Hepatocyte (in vitro differentiated cells): ENCODE data around the gene LTO1. TPM values are rescaled to one million over a fixed set of nuclear protein-coding genes. Genes with fewer than 3 reads are reported as not detected.

ENCODE experiments used
- DNase-seq: peaks from one replicate; pipeline ENCODE4 v3.0.0-alpha.2; 2016; ENCODE audit warnings: low spot score
- H2AFZ ChIP-seq: fragments of 200-600 bp; sonication (generic); 2 replicates; pipeline ENCODE4 v1.6.0; 2016; ENCODE audit warnings: antibody characterized with exemption, mild to moderate bottlenecking
- H3K27ac ChIP-seq: fragments of 200-600 bp; sonication (generic); 2 replicates; pipeline ENCODE4 v1.5.1; 2016; ENCODE audit warnings: mild to moderate bottlenecking
- H3K27me3 ChIP-seq: fragments of 200-600 bp; sonication (generic); 2 replicates; pipeline ENCODE4 v1.6.1; 2016
- H3K36me3 ChIP-seq: fragments of 200-600 bp; sonication (generic); replicated peaks from 2 replicates; pipeline ENCODE4 v1.5.1; 2016; ENCODE audit warnings: low read depth; ENCODE audit not compliant: insufficient read depth
- H3K4me1 ChIP-seq: fragments of 200-600 bp; sonication (generic); 2 replicates; pipeline ENCODE4 v1.5.1; 2016; ENCODE audit warnings: mild to moderate bottlenecking, moderate library complexity; ENCODE audit not compliant: insufficient read depth
- H3K4me2 ChIP-seq: fragments of 200-600 bp; sonication (generic); 2 replicates; pipeline ENCODE4 v1.6.0; 2016
- H3K4me3 ChIP-seq: fragments of 200-600 bp; sonication (generic); 2 replicates; pipeline ENCODE4 v1.5.1; 2016; ENCODE audit warnings: mild to moderate bottlenecking
- H3K79me2 ChIP-seq: fragments of 200-600 bp; sonication (generic); 2 replicates; pipeline ENCODE4 v1.6.0; 2017; ENCODE audit warnings: mild to moderate bottlenecking
- H3K9me2 ChIP-seq: fragments of 200-600 bp; sonication (generic); replicated peaks from 2 replicates; pipeline ENCODE4 v1.6.0; 2017; ENCODE audit warnings: mild to moderate bottlenecking; ENCODE audit not compliant: insufficient read depth
- H3K9me3 ChIP-seq: fragments of 200-600 bp; sonication (generic); 2 replicates; pipeline ENCODE4 v1.5.1; 2016; ENCODE audit warnings: low read depth, mild to moderate bottlenecking
- H4K20me1 ChIP-seq: fragments of 200-600 bp; sonication (generic); 2 replicates; pipeline ENCODE4 v1.6.0; 2016; ENCODE audit warnings: mild to moderate bottlenecking; ENCODE audit not compliant: insufficient read depth, poor library complexity, severe bottlenecking
- CTCF ChIP-seq: fragments of 200-600 bp; sonication (generic); IDR thresholded peaks from 2 replicates; pipeline ENCODE4 v1.5.1; 2016; ENCODE audit warnings: antibody characterized with exemption, mild to moderate bottlenecking; ENCODE audit not compliant: poor library complexity
- EZH2 ChIP-seq: fragments of 200-600 bp; sonication (generic); IDR thresholded peaks from 2 replicates; pipeline ENCODE4 v1.6.1; 2016; ENCODE audit warnings: antibody characterized with exemption, mild to moderate bottlenecking, borderline replicate concordance
- EZH2phosphoT487 ChIP-seq: fragments of 200-600 bp; sonication (generic); IDR thresholded peaks from one replicate; pipeline ENCODE4 v1.6.1; 2018; ENCODE audit warnings: antibody characterized with exemption, mild to moderate bottlenecking, low read depth, moderate library complexity; ENCODE audit not compliant: unreplicated experiment, severe bottlenecking
- WGBS: methylation state at CpG from one replicate; pipeline ENCODE4 v1.1.6; 2016; ENCODE audit warnings: low lambda C conversion rate; ENCODE audit errors: missing lambda C conversion rate; 5-methylcytosine and 5-hydroxymethylcytosine counted together
- polyA plus RNA-seq: library from polyadenylated mRNA; unstranded; fragments of >200 nt; fragmentation: Nextera tagmentation; extraction: Ambion mirVana; gene quantifications from 2 replicates; pipeline ENCODE4 v1.2.1, GENCODE V29; 2016
- total RNA-seq: library from RNA; depleted of rRNA; stranded (reverse); fragments of >200 nt; gene quantifications from 2 replicates; pipeline ENCODE4 v1.2.3, GENCODE V29; 2014

Gene LTO1
- total and polyA plus RNA-seq, 2 experiments from 2014 or later = 12.6 to 13.4 TPM

GRCh38 chr11:69635804-69636511, 39.2 kb downstream of the LTO1 start:
- H3K9me2 ChIP-seq = no peaks in the 10 kb centered on the region
- no peak for DNase-seq
- H3K27ac ChIP-seq = no peak overlapping the region
- peak overlapping the region; percentile 37 for H2AFZ ChIP-seq
- peaks cover 42% of the 10 kb centered on the region for H3K4me1 ChIP-seq
- TF ChIP-seq EZH2phosphoT487 (no peak), CTCF (no peak), EZH2 (no peak)
- peak overlapping the region; percentile 92 for H3K4me2 ChIP-seq
- no peaks in the 10 kb centered on the region for H4K20me1 ChIP-seq
- WGBS = 11% methylated on average over 17 of the region's 17 CpGs
- peak overlapping the region; percentile 2 for H3K4me3 ChIP-seq
- peaks cover 12% of the 10 kb centered on the region for H3K27me3 ChIP-seq
- no peaks in the 10 kb centered on the region for H3K9me3 ChIP-seq
- no peaks in the 10 kb centered on the region for H3K79me2 ChIP-seq
- H3K36me3 ChIP-seq = no peaks in the 10 kb centered on the region

- H3K27ac ChIP-seq = no peak overlapping the region
- no peaks in the 10 kb centered on the region for H3K9me3 ChIP-seq
- H3K4me2 ChIP-seq = no peak overlapping the region
- no peaks in the 10 kb centered on the region for H4K20me1 ChIP-seq
- H3K9me2 ChIP-seq = no peaks in the 10 kb centered on the region
- H2AFZ ChIP-seq = no peak overlapping the region
- peaks cover 37% of the 10 kb centered on the region for H3K4me1 ChIP-seq
- no peaks in the 10 kb centered on the region for H3K79me2 ChIP-seq
- no peaks in the 10 kb centered on the region for H3K36me3 ChIP-seq
- TF ChIP-seq EZH2 = no peak
- TF ChIP-seq CTCF = no peak
- TF ChIP-seq EZH2phosphoT487 = no peak
- WGBS = 58% methylated on average over 6 of the region's 6 CpGs
- DNase-seq = no peak
- no peak overlapping the region for H3K4me3 ChIP-seq
- peaks cover 12% of the 10 kb centered on the region for H3K27me3 ChIP-seq
Observed at GRCh38 chr11:69635195-69635594, 40.0 kb downstream of the LTO1 start.

- no peak overlapping the region for H3K4me3 ChIP-seq
- 68% methylated on average over 7 of the region's 7 CpGs for WGBS
Observed at GRCh38 chr11:69634590-69634989, 40.6 kb downstream of the LTO1 start.

More at GRCh38 chr11:69634590-69634989, 40.6 kb downstream of the LTO1 start:
- no peak overlapping the region for H2AFZ ChIP-seq
- H3K27ac ChIP-seq = no peak overlapping the region
- no peak overlapping the region for H3K4me2 ChIP-seq
- no peak for DNase-seq
- peaks cover 12% of the 10 kb centered on the region for H3K27me3 ChIP-seq
- no peaks in the 10 kb centered on the region for H3K79me2 ChIP-seq
- H3K36me3 ChIP-seq = no peaks in the 10 kb centered on the region
- H3K4me1 ChIP-seq = peaks cover 31% of the 10 kb centered on the region
- H3K9me2 ChIP-seq = no peaks in the 10 kb centered on the region
- TF ChIP-seq EZH2phosphoT487 (no peak), EZH2 (no peak), CTCF (no peak)
- no peaks in the 10 kb centered on the region for H4K20me1 ChIP-seq
- H3K9me3 ChIP-seq = no peaks in the 10 kb centered on the region
